WTC11 (cell line): ENCODE data around the gene MLLT1. TPM values are rescaled to one million over a fixed set of nuclear protein-coding genes. Genes with fewer than 3 reads are reported as not detected.

Source experiments
- ATAC-seq: fragments of 200-7000 bp; cut with Tn5 transposase; 2 replicates; pipeline ENCODE4 v1.10.0; 2021; ENCODE audit warnings: mild to moderate bottlenecking, moderate library complexity
- CTCF ChIA-PET: fragments of 300-600 bp; sonication (Branson Sonifier 250); formaldehyde crosslinking; loops from one replicate; lab custom pipeline; 2021; ENCODE audit warnings: antibody characterized with exemption; lab: Charles Lee
- POLR2A ChIA-PET: fragments of 350-600 bp; sonication (Branson Sonifier 250); formaldehyde crosslinking; loops from one replicate; lab custom pipeline; 2021; ENCODE audit warnings: antibody characterized with exemption; lab: Charles Lee
- DNase-seq: peaks from one replicate; pipeline ENCODE4 v3.0.0; 2021; ENCODE audit warnings: low spot score
- H3K27ac Mint-ChIP-seq: 2 replicates; pipeline ENCODE4 v1.8.0; 2021; ENCODE audit warnings: mixed read lengths
- H3K27me3 Mint-ChIP-seq: 2 replicates; pipeline ENCODE4 v1.8.0; 2021; ENCODE audit warnings: low read depth, mild to moderate bottlenecking, moderate library complexity, mixed read lengths
- H3K36me3 Mint-ChIP-seq: 2 replicates; pipeline ENCODE4 v1.8.0; 2021; ENCODE audit warnings: mixed read lengths
- H3K4me1 Mint-ChIP-seq: 2 replicates; pipeline ENCODE4 v1.8.0; 2022; ENCODE audit warnings: mixed read lengths
- H3K4me3 Mint-ChIP-seq: 2 replicates; pipeline ENCODE4 v1.8.0; 2021; ENCODE audit warnings: mild to moderate bottlenecking, moderate library complexity, mixed read lengths
- H3K9me3 Mint-ChIP-seq: 2 replicates; pipeline ENCODE4 v1.8.0; 2021; ENCODE audit warnings: mixed read lengths
- ATF1 ChIP-seq: sonication (generic); formaldehyde crosslinking; IDR thresholded peaks from 2 replicates; pipeline ENCODE4 v1.8.1; 2023; ENCODE audit warnings: mild to moderate bottlenecking, moderate library complexity, missing genetic modification reagents
- ELF4 ChIP-seq: sonication (generic); formaldehyde crosslinking; IDR thresholded peaks from 2 replicates; pipeline ENCODE4 v1.8.1; 2022; ENCODE audit warnings: low read depth, mild to moderate bottlenecking, moderate library complexity, missing genetic modification reagents
- ESRRA ChIP-seq: sonication (generic); formaldehyde crosslinking; IDR thresholded peaks from 2 replicates; pipeline ENCODE4 v1.8.1; 2022; ENCODE audit warnings: mild to moderate bottlenecking, missing genetic modification reagents, borderline replicate concordance
- ETV6 ChIP-seq: sonication (generic); formaldehyde crosslinking; IDR thresholded peaks from 2 replicates; pipeline ENCODE4 v1.8.1; 2022; ENCODE audit warnings: mild to moderate bottlenecking, missing genetic modification reagents
- GTF2I ChIP-seq: fragments of 250-450 bp; sonication (Bioruptor Pico); conservative IDR thresholded peaks from 2 replicates; pipeline ENCODE4 v1.4.0; 2021; ENCODE audit warnings: mild to moderate bottlenecking
- IRF1 ChIP-seq: sonication (generic); formaldehyde crosslinking; IDR thresholded peaks from 2 replicates; pipeline ENCODE4 v1.8.0; 2023; ENCODE audit warnings: missing genetic modification reagents
- JUN ChIP-seq: sonication (generic); formaldehyde crosslinking; IDR thresholded peaks from 2 replicates; pipeline ENCODE4 v1.8.0; 2023; ENCODE audit warnings: mild to moderate bottlenecking, missing genetic modification reagents
- MXD4 ChIP-seq: fragments of 250-450 bp; sonication (Bioruptor Pico); IDR thresholded peaks from 2 replicates; pipeline ENCODE4 v1.8.0; 2021; ENCODE audit warnings: mild to moderate bottlenecking, moderate library complexity, borderline replicate concordance
- TEAD4 ChIP-seq: sonication (generic); formaldehyde crosslinking; IDR thresholded peaks from 2 replicates; pipeline ENCODE4 v1.8.0; 2022; ENCODE audit warnings: mild to moderate bottlenecking, missing genetic modification reagents
- ZNF138 ChIP-seq: sonication (generic); formaldehyde crosslinking; conservative IDR thresholded peaks from 2 replicates; pipeline ENCODE4 v1.8.1; 2022; ENCODE audit warnings: mild to moderate bottlenecking, moderate library complexity, missing genetic modification reagents
- ZNF219 ChIP-seq: sonication (generic); formaldehyde crosslinking; IDR thresholded peaks from 2 replicates; pipeline ENCODE4 v1.8.0; 2023; ENCODE audit warnings: missing genetic modification reagents, mild to moderate bottlenecking, borderline replicate concordance
- ZNF671 ChIP-seq: fragments of 250-450 bp; sonication (Bioruptor Pico); IDR thresholded peaks from 2 replicates; pipeline ENCODE4 v1.8.0; 2021; ENCODE audit warnings: mild to moderate bottlenecking
- total RNA-seq: library from RNA; stranded (reverse); gene quantifications from 3 replicates; pipeline ENCODE4 v1.2.3, GENCODE V29; 2021
- TF ChIP-seq, protein P1 (sequence below): fragments of 250-450 bp; sonication (Bioruptor Pico); IDR thresholded peaks from 2 replicates; pipeline ENCODE4 v1.9.0; 2021; ENCODE audit warnings: moderate library complexity, mild to moderate bottlenecking, inconsistent platforms, borderline replicate concordance
- TF ChIP-seq, protein P2 (sequence below): fragments of 250-450 bp; sonication (Bioruptor Pico); IDR thresholded peaks from 2 replicates; pipeline ENCODE4 v1.8.0; 2021; ENCODE audit warnings: mild to moderate bottlenecking
- TF ChIP-seq, protein P3 (sequence below): sonication (generic); formaldehyde crosslinking; IDR thresholded peaks from 2 replicates; pipeline ENCODE4 v1.8.1; 2023; ENCODE audit warnings: mild to moderate bottlenecking, missing genetic modification reagents, moderate library complexity
- TF ChIP-seq, protein P4 (sequence below): sonication (generic); formaldehyde crosslinking; IDR thresholded peaks from 2 replicates; pipeline ENCODE4 v1.8.1; 2023; ENCODE audit warnings: mild to moderate bottlenecking, missing genetic modification reagents, borderline replicate concordance
- TF ChIP-seq, protein P5 (sequence below): sonication (generic); formaldehyde crosslinking; IDR thresholded peaks from 2 replicates; pipeline ENCODE4 v1.8.1; 2022; ENCODE audit warnings: mild to moderate bottlenecking, missing genetic modification reagents, moderate library complexity, borderline replicate concordance
- TF ChIP-seq, protein P6 (sequence below): fragments of 200-600 bp; IDR thresholded peaks from 2 replicates; pipeline ENCODE4 v1.8.0; 2022; ENCODE audit warnings: antibody characterized with exemption

MLLT1 gene
- total RNA-seq, 1 experiment from 2014 or later: 58.2 TPM

- no peak for TF ChIP-seq ZNF219 (CRISPR knock-in tag)
- no peak for TF ChIP-seq ELF4 (CRISPR knock-in tag)
- no peak for TF ChIP-seq TEAD4 (CRISPR knock-in tag)
- TF ChIP-seq GTF2I: no peak
Observed at GRCh38 chr19:6211632-6212402, 68.0 kb downstream of the MLLT1 start (continued).

- no peak for DNase-seq
- H3K9me3 Mint-ChIP-seq: no peaks in the 10 kb centered on the region
- TF ChIP-seq, protein P1, sequence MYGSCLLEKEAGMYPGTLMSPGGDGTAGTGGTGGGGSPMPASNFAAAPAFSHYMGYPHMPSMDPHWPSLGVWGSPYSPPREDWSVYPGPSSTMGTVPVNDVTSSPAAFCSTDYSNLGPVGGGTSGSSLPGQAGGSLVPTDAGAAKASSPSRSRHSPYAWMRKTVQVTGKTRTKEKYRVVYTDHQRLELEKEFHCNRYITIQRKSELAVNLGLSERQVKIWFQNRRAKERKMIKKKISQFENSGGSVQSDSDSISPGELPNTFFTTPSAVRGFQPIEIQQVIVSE (CRISPR knock-in tag): no peak
- TF ChIP-seq ESRRA (CRISPR knock-in tag): no peak
- TF ChIP-seq MXD4 (CRISPR knock-in tag): no peak
- no peak for TF ChIP-seq ZNF671 (CRISPR knock-in tag)
- TF ChIP-seq ETV6 (CRISPR knock-in tag): no peak
- TF ChIP-seq, protein P2, sequence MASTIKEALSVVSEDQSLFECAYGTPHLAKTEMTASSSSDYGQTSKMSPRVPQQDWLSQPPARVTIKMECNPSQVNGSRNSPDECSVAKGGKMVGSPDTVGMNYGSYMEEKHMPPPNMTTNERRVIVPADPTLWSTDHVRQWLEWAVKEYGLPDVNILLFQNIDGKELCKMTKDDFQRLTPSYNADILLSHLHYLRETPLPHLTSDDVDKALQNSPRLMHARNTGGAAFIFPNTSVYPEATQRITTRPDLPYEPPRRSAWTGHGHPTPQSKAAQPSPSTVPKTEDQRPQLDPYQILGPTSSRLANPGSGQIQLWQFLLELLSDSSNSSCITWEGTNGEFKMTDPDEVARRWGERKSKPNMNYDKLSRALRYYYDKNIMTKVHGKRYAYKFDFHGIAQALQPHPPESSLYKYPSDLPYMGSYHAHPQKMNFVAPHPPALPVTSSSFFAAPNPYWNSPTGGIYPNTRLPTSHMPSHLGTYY: no peak
- TF ChIP-seq, protein P3, sequence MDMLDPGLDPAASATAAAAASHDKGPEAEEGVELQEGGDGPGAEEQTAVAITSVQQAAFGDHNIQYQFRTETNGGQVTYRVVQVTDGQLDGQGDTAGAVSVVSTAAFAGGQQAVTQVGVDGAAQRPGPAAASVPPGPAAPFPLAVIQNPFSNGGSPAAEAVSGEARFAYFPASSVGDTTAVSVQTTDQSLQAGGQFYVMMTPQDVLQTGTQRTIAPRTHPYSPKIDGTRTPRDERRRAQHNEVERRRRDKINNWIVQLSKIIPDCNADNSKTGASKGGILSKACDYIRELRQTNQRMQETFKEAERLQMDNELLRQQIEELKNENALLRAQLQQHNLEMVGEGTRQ (CRISPR knock-in tag): no peak
- TF ChIP-seq IRF1 (CRISPR knock-in tag): no peak
- TF ChIP-seq, protein P4, sequence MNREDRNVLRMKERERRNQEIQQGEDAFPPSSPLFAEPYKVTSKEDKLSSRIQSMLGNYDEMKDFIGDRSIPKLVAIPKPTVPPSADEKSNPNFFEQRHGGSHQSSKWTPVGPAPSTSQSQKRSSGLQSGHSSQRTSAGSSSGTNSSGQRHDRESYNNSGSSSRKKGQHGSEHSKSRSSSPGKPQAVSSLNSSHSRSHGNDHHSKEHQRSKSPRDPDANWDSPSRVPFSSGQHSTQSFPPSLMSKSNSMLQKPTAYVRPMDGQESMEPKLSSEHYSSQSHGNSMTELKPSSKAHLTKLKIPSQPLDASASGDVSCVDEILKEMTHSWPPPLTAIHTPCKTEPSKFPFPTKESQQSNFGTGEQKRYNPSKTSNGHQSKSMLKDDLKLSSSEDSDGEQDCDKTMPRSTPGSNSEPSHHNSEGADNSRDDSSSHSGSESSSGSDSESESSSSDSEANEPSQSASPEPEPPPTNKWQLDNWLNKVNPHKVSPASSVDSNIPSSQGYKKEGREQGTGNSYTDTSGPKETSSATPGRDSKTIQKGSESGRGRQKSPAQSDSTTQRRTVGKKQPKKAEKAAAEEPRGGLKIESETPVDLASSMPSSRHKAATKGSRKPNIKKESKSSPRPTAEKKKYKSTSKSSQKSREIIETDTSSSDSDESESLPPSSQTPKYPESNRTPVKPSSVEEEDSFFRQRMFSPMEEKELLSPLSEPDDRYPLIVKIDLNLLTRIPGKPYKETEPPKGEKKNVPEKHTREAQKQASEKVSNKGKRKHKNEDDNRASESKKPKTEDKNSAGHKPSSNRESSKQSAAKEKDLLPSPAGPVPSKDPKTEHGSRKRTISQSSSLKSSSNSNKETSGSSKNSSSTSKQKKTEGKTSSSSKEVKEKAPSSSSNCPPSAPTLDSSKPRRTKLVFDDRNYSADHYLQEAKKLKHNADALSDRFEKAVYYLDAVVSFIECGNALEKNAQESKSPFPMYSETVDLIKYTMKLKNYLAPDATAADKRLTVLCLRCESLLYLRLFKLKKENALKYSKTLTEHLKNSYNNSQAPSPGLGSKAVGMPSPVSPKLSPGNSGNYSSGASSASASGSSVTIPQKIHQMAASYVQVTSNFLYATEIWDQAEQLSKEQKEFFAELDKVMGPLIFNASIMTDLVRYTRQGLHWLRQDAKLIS (CRISPR knock-in tag): no peak
- TF ChIP-seq, protein P5, sequence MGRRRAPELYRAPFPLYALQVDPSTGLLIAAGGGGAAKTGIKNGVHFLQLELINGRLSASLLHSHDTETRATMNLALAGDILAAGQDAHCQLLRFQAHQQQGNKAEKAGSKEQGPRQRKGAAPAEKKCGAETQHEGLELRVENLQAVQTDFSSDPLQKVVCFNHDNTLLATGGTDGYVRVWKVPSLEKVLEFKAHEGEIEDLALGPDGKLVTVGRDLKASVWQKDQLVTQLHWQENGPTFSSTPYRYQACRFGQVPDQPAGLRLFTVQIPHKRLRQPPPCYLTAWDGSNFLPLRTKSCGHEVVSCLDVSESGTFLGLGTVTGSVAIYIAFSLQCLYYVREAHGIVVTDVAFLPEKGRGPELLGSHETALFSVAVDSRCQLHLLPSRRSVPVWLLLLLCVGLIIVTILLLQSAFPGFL (CRISPR knock-in tag): no peak
- TF ChIP-seq ATF1: no peak
- no peak for TF ChIP-seq ELF4 (CRISPR knock-in tag)
- TF ChIP-seq ZNF138 (CRISPR knock-in tag): no peak
- TF ChIP-seq JUN (CRISPR knock-in tag): no peak
- TF ChIP-seq, protein P6, sequence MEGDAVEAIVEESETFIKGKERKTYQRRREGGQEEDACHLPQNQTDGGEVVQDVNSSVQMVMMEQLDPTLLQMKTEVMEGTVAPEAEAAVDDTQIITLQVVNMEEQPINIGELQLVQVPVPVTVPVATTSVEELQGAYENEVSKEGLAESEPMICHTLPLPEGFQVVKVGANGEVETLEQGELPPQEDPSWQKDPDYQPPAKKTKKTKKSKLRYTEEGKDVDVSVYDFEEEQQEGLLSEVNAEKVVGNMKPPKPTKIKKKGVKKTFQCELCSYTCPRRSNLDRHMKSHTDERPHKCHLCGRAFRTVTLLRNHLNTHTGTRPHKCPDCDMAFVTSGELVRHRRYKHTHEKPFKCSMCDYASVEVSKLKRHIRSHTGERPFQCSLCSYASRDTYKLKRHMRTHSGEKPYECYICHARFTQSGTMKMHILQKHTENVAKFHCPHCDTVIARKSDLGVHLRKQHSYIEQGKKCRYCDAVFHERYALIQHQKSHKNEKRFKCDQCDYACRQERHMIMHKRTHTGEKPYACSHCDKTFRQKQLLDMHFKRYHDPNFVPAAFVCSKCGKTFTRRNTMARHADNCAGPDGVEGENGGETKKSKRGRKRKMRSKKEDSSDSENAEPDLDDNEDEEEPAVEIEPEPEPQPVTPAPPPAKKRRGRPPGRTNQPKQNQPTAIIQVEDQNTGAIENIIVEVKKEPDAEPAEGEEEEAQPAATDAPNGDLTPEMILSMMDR: no peak
- ChIA-PET CTCF (no interaction called here), POLR2A (no interaction called here)
- peaks cover 4% of the 10 kb centered on the region; the same call in 1 of the 2 replicates for H3K27me3 Mint-ChIP-seq
- no peak overlapping the region for H3K4me3 Mint-ChIP-seq
- ATAC-seq: no peak
- H3K4me1 Mint-ChIP-seq: no peaks in the 10 kb centered on the region
- H3K27ac Mint-ChIP-seq: no peak overlapping the region
- H3K36me3 Mint-ChIP-seq: peaks cover 5% of the 10 kb centered on the region; the same call in 1 of the 2 replicates
Observed at GRCh38 chr19:6210721-6211600, 68.8 kb downstream of the MLLT1 start.
